K562 (cell line): Measurements from ENCODE around the gene CHST10. TPM values are rescaled to one million over a fixed set of nuclear protein-coding genes. Genes with fewer than 3 reads are reported as not detected.

ENCODE experiments used
- ATAC-seq: fragments of 200-7000 bp; cut with Tn5 transposase; 3 replicates; pipeline ENCODE4 v1.9.1; 2020; ENCODE audit warnings: moderate library complexity
- BruUV-seq: library from RNA; stranded (reverse); fragments of 400-500 nt; replicated peaks from 2 replicates; lab custom pipeline; 2021; lab: Mats Ljungman, UMichigan
- CTCF ChIA-PET: fragments of 300-600 bp; formaldehyde crosslinking; extraction: SDS; loops from one replicate; lab custom pipeline; 2021; ENCODE audit warnings: low intra/inter-chr PET ratio; lab: Yijun Ruan, JAX
- POLR2A ChIA-PET: fragments of 300-600, 350-650 bp; sonication (Branson Sonifier 250); formaldehyde crosslinking; extraction: SDS; loops from one replicate; lab custom pipeline; 2021; ENCODE audit warnings: antibody characterized with exemption, inconsistent platforms; lab: Yijun Ruan, JAX
- DNase-seq, 4 experiments: peaks; one replicate each; pipeline versions ENCODE4 v3.0.0 to v3.0.0-alpha.2; 2011 to 2018; ENCODE audit warnings: low spot score in 3 of 4, mixed read lengths in 3 of 4; ENCODE audit errors: extremely low read depth in 1 of 4
- FAIRE-seq: peaks from 2 replicates; lab custom pipeline; 2011; peaks lifted over from hg19 to GRCh38; lab: Jason Lieb, UNC
- H2AFZ ChIP-seq: 2 replicates; pipeline ENCODE4 v1.6.0; 2011; ENCODE audit warnings: low read depth, low read length, control low read depth, inconsistent platforms
- H3K27ac ChIP-seq: fragments of 200-600 bp; 3 replicates; pipeline ENCODE4 v1.8.0; 2011; ENCODE audit warnings: low read depth, mild to moderate bottlenecking, control low read depth, inconsistent platforms, low read length, moderate library complexity, mixed read lengths; ENCODE audit errors: extremely low read depth
- H3K27me3 ChIP-seq, 2 experiments: fragments of 300-600 bp in 1 of 2; 2 replicates in 1 of 2; 3 replicates in 1 of 2; pipeline versions ENCODE4 v1.6.0 to v1.8.0; 2011; ENCODE audit warnings: inconsistent platforms in 2 of 2, low read length in 2 of 2, mild to moderate bottlenecking in 1 of 2, mixed read lengths in 1 of 2, moderate library complexity in 1 of 2; ENCODE audit not compliant: control insufficient read depth in 2 of 2, insufficient read depth in 2 of 2
- H3K36me3 ChIP-seq: fragments of 300-600 bp; 3 replicates; pipeline ENCODE4 v1.8.0; 2011; ENCODE audit warnings: mild to moderate bottlenecking, low read length, inconsistent platforms; ENCODE audit not compliant: control insufficient read depth, insufficient read depth
- H3K4me1 ChIP-seq, 2 experiments: fragments of 200-600 bp in 1 of 2; replicated peaks in 1 of 2; 2 replicates in 1 of 2; 3 replicates in 1 of 2; pipeline versions ENCODE4 v1.5.1 to v1.8.0; 2011; ENCODE audit warnings: inconsistent platforms in 2 of 2, low read length in 2 of 2, mild to moderate bottlenecking in 1 of 2, mixed read lengths in 1 of 2, moderate library complexity in 1 of 2; ENCODE audit not compliant: control insufficient read depth in 2 of 2, insufficient read depth in 2 of 2
- H3K4me2 ChIP-seq: 2 replicates; pipeline ENCODE4 v1.6.1; 2011; ENCODE audit warnings: low read length, control low read depth, inconsistent platforms, mixed read lengths; ENCODE audit not compliant: insufficient read depth
- H3K4me3 ChIP-seq: fragments of 200-600 bp; sonication (generic), shearing (Covaris generic); 2 replicates; pipeline ENCODE4 v1.5.1; 2016; ENCODE audit warnings: control low read depth, inconsistent platforms
- H3K79me2 ChIP-seq: fragments of 200-600 bp; 3 replicates; pipeline ENCODE4 v1.8.0; 2011; ENCODE audit warnings: low read length, inconsistent platforms; ENCODE audit not compliant: control insufficient read depth, insufficient read depth
- H3K9ac ChIP-seq, 2 experiments: 2 replicates each; pipeline versions ENCODE4 v1.6.0 to v1.6.1; 2011; ENCODE audit warnings: low read depth in 2 of 2, low read length in 2 of 2, control low read depth in 1 of 2, inconsistent platforms in 1 of 2, mild to moderate bottlenecking in 1 of 2, mixed read lengths in 1 of 2; ENCODE audit not compliant: insufficient read depth in 1 of 2
- H3K9me1 ChIP-seq: one replicate; pipeline ENCODE4 v1.6.0; 2011; ENCODE audit warnings: inconsistent platforms, mild to moderate bottlenecking, low read length, moderate library complexity; ENCODE audit not compliant: control insufficient read depth, insufficient read depth
- H3K9me3 ChIP-seq: replicated peaks from 2 replicates; pipeline ENCODE4 v1.5.1; 2011; ENCODE audit warnings: low read depth, low read length, inconsistent platforms; ENCODE audit not compliant: control insufficient read depth, insufficient read depth
- H4K20me1 ChIP-seq: replicated peaks from 2 replicates; pipeline ENCODE4 v1.6.1; 2011; ENCODE audit warnings: low read length, inconsistent platforms, mixed read lengths; ENCODE audit not compliant: control insufficient read depth, insufficient read depth
- ARID2 ChIP-seq: fragments of 450-650 bp; IDR thresholded peaks from 2 replicates; pipeline ENCODE4 v1.6.1; 2017; ENCODE audit warnings: antibody characterized with exemption, mild to moderate bottlenecking
- HEY1 ChIP-seq: fragments of 250-450 bp; sonication (Bioruptor Pico); IDR thresholded peaks from 2 replicates; pipeline ENCODE4 v1.5.0; 2020; ENCODE audit warnings: mild to moderate bottlenecking, moderate library complexity, borderline replicate concordance
- ILK ChIP-seq: fragments of 450-650 bp; IDR thresholded peaks from 2 replicates; pipeline ENCODE4 v1.6.1; 2016; ENCODE audit warnings: missing genetic modification characterization, low read depth, mild to moderate bottlenecking, missing compliant biosample characterization, moderate library complexity, borderline replicate concordance
- MCM7 ChIP-seq, 2 experiments: fragments of 450-650 bp; IDR thresholded peaks; 2 replicates each; pipeline ENCODE4 v1.6.1; 2016 to 2018
- NCOA4 ChIP-seq: fragments of 450-650 bp; IDR thresholded peaks from 2 replicates; pipeline ENCODE4 v1.6.1; 2018; ENCODE audit warnings: mild to moderate bottlenecking; ENCODE audit not compliant: partially characterized antibody
- NFE2 ChIP-seq: IDR thresholded peaks from 2 replicates; pipeline ENCODE4 v1.6.1; 2014; ENCODE audit warnings: antibody characterized with exemption, low read depth
- NR1H2 ChIP-seq: sonication (generic); formaldehyde crosslinking; IDR thresholded peaks from 2 replicates; pipeline ENCODE4 v1.4.0; 2020; ENCODE audit warnings: mild to moderate bottlenecking, missing genetic modification reagents
- RBBP5 ChIP-seq: fragments of 200-600 bp; sonication (generic); IDR thresholded peaks from 2 replicates; pipeline ENCODE4 v1.6.1; 2012; ENCODE audit warnings: borderline replicate concordance, mild to moderate bottlenecking, low read length, control low read depth, inconsistent platforms; ENCODE audit not compliant: insufficient read depth, poor library complexity, severe bottlenecking
- RBM22 ChIP-seq: fragments of 200-400 bp; formaldehyde crosslinking; IDR thresholded peaks from 2 replicates; pipeline ENCODE4 v1.6.1; 2018; ENCODE audit warnings: low read length, low read depth; ENCODE audit not compliant: poor library complexity, severe bottlenecking
- TCF7L2 ChIP-seq: fragments of 150-350 bp; IDR thresholded peaks from 2 replicates; pipeline ENCODE4 v1.6.1; 2016; ENCODE audit warnings: low read depth, mild to moderate bottlenecking, low read length, moderate library complexity
- TEAD2 ChIP-seq: fragments of 450-650 bp; IDR thresholded peaks from 2 replicates; pipeline ENCODE4 v1.6.1; 2016; ENCODE audit warnings: missing genetic modification characterization, control low read depth, missing compliant biosample characterization
- ZKSCAN8 ChIP-seq: fragments of 200-800 bp; sonication (Bioruptor generic); IDR thresholded peaks from 2 replicates; pipeline ENCODE4 v1.6.1; 2016; ENCODE audit warnings: missing genetic modification characterization, missing compliant biosample characterization
- ZNF121 ChIP-seq: sonication (generic); formaldehyde crosslinking; conservative IDR thresholded peaks from 2 replicates; pipeline ENCODE4 v1.8.0; 2022; ENCODE audit warnings: missing genetic modification reagents
- ZNF143 ChIP-seq: sonication (generic); formaldehyde crosslinking; IDR thresholded peaks from 2 replicates; pipeline ENCODE4 v1.9.0; 2022; ENCODE audit warnings: mild to moderate bottlenecking, missing genetic modification reagents
- ZNF778 ChIP-seq: fragments of 450-650 bp; formaldehyde crosslinking; IDR thresholded peaks from 2 replicates; pipeline ENCODE4 v1.4.0; 2020; ENCODE audit warnings: mild to moderate bottlenecking, moderate library complexity
- WGBS: fragments of 100-300 bp; shearing (Covaris generic); methylation state at CpG from one replicate; pipeline ENCODE4 v1.1.6; 2016; ENCODE audit warnings: low coverage, mixed read lengths; ENCODE audit not compliant: insufficient coverage; ENCODE audit errors: missing lambda C conversion rate; 5-methylcytosine and 5-hydroxymethylcytosine counted together
- in situ Hi-C: fragments of 300-500 bp; cut with MboI; formaldehyde crosslinking; loops from 4 replicates; pipeline ENCODE4 v1.15.0; 2018; ENCODE audit warnings: inconsistent platforms, mixed read lengths
- intact Hi-C: fragments of 100-400 bp; cut with micrococcal nuclease; formaldehyde crosslinking; loops from 2 replicates; pipeline ENCODE4 v1.14.2; 2022
- polyA plus RNA-seq, 8 experiments: library from polyadenylated mRNA; depleted of rRNA in 4 of 8; stranded (reverse) in 5 of 8; unstranded in 3 of 8; fragments of >200 nt; fragmentation: Nextera tagmentation in 2 of 8; fragmentation: Illumina TruSeq in 1 of 8; extraction: Ambion mirVana in 2 of 8; extraction: Trizol in 1 of 8; gene quantifications; 2 replicates each; pipeline versions ENCODE4 v1.2.1 to v1.2.3, GENCODE V29; 2011 to 2014; ENCODE audit warnings: inconsistent platforms in 1 of 8, missing spikeins in 1 of 8
- total RNA-seq, 7 experiments: library from RNA; depleted of rRNA in 6 of 7; stranded (reverse); fragments of >200 nt in 6 of 7; fragmentation: Illumina TruSeq in 2 of 7; extraction: Trizol in 2 of 7; gene quantifications; 2 replicates each; pipeline versions ENCODE4 v1.2.1 to v1.2.3, GENCODE V29; 2011 to 2021; ENCODE audit warnings: low replicate concordance in 1 of 7

Gene CHST10
- total and polyA plus RNA-seq, 9 of the 15 experiments (the other 6 are each of a cell fraction or from before 2014, with no cell fraction given): 1.3 to 30.9 (median 19.3) TPM

- in situ Hi-C loops: no loop called here
- ChIA-PET CTCF (no interaction called here), POLR2A (interaction anchor here (0.5 to 1.1 kb wide), 3 partner anchors 8 to 1464 kb away, joined by 3 to 5 read pairs (median 3); no protein-coding TSS in a partner anchor)
- H3K4me2 ChIP-seq: no peak overlapping the region
- H3K27me3 ChIP-seq: no peaks in the 10 kb centered on the region
- H3K79me2 ChIP-seq: peaks cover 39% of the 10 kb centered on the region
- H3K36me3 ChIP-seq: peaks cover 45% of the 10 kb centered on the region
- FAIRE-seq (no peak), DNase-seq (no peak), ATAC-seq (no peak)
- no peaks in the 10 kb centered on the region for H3K9me3 ChIP-seq
- 73% methylated on average over 4 of the region's 4 CpGs for WGBS
- H3K4me3 ChIP-seq: no peak overlapping the region
- intact Hi-C loops: no loop called here
- peaks cover 9% of the 10 kb centered on the region; the same call in 1 of the 2 replicates for H4K20me1 ChIP-seq
- TF ChIP-seq MCM7 (IDR thresholded peaks at IDR 0.05) (no peak), ILK (tag) (no peak), TEAD2 (tag) (no peak), NFE2 (no peak), ZNF121 (CRISPR knock-in tag) (no peak), NCOA4 (no peak), ARID2 (no peak), RBBP5 (no peak), ZNF143 (CRISPR knock-in tag) (no peak), HEY1 (CRISPR knock-in tag) (no peak), ZKSCAN8 (CRISPR knock-in tag) (no peak), TCF7L2 (no peak), RBM22 (no peak), NR1H2 (CRISPR knock-in tag) (no peak), ZNF778 (CRISPR knock-in tag) (no peak)
- H3K9me1 ChIP-seq: peaks cover 6% of the 10 kb centered on the region
- no peak overlapping the region for H3K9ac ChIP-seq
- peaks cover 9 to 10% of the 10 kb centered on the region in 2 experiments; a peak in 3 of 5 replicates for H3K4me1 ChIP-seq
- no TSS peak for BruUV-seq
- H3K27ac ChIP-seq: no peak overlapping the region
- no peak overlapping the region for H2AFZ ChIP-seq
Measured at GRCh38 chr2:100412466-100412865, 5.0 kb downstream of the CHST10 start.
